Esophagus muscularis mucosa (tissue), 4 donors: ENCODE measurements around the gene CD40LG. TPM values are rescaled to one million over a fixed set of nuclear protein-coding genes. Genes with fewer than 3 reads are reported as not detected.

Source experiments
- DNase-seq: peaks from one replicate; pipeline ENCODE4 v3.0.0-alpha.2; 2017; ENCODE audit errors: extremely low spot score
- H3K27ac ChIP-seq, 4 donors: fragments of 200-600 bp; sonication (generic); replicated peaks in 1 of 4; 1 replicate in 3 of 4; 2 replicates in 1 of 4; pipeline ENCODE4 v1.5.1; 2016 to 2019; ENCODE audit warnings: mild to moderate bottlenecking in 1 of 4
- H3K27me3 ChIP-seq, 4 donors: fragments of 200-600 bp; sonication (generic); one replicate each; pipeline versions ENCODE4 v1.5.1 to v1.6.0; 2016 to 2019
- H3K36me3 ChIP-seq, 4 donors: fragments of 200-600 bp; sonication (generic); one replicate each; pipeline ENCODE4 v1.5.1; 2016 to 2019
- H3K4me1 ChIP-seq, 4 donors: fragments of 200-600 bp; sonication (generic); one replicate each; pipeline ENCODE4 v1.5.1; 2016 to 2019
- H3K4me3 ChIP-seq, 4 donors: fragments of 200-600 bp; sonication (generic); 1 replicate in 2 of 4; 2 replicates in 2 of 4; pipeline ENCODE4 v1.5.1; 2016 to 2019; ENCODE audit warnings: mild to moderate bottlenecking in 4 of 4, moderate library complexity in 1 of 4
- H3K9me3 ChIP-seq, 4 donors: fragments of 200-600 bp; sonication (generic); 1 replicate in 3 of 4; 2 replicates in 1 of 4; pipeline ENCODE4 v1.5.1; 2016 to 2019
- CTCF ChIP-seq, 3 experiments: fragments of 200-600 bp in 2 of 3; fragments of 450-650 bp in 1 of 3; sonication (generic) in 2 of 3; IDR thresholded peaks; one replicate each; pipeline ENCODE4 v1.5.1; 2017 to 2019; ENCODE audit warnings: antibody characterized with exemption in 3 of 3, mild to moderate bottlenecking in 2 of 3, moderate library complexity in 1 of 3
- EP300 ChIP-seq: sonication (generic); formaldehyde crosslinking; IDR thresholded peaks from one replicate; pipeline ENCODE4 v1.6.1; 2017; ENCODE audit warnings: antibody characterized with exemption
- POLR2A ChIP-seq: fragments of 450-650 bp; IDR thresholded peaks from one replicate; pipeline ENCODE4 v1.6.1; 2017; ENCODE audit warnings: antibody characterized with exemption, moderate library complexity, mild to moderate bottlenecking, low read depth
- POLR2AphosphoS5 ChIP-seq, 2 donors: sonication (generic); formaldehyde crosslinking; IDR thresholded peaks; one replicate each; pipeline ENCODE4 v1.6.1; 2017; ENCODE audit warnings: antibody characterized with exemption in 2 of 2
- WGBS: methylation state at CpG from one replicate; pipeline ENCODE4 v1.1.5; 2018; 5-methylcytosine and 5-hydroxymethylcytosine counted together
- intact Hi-C: fragments of 100-400 bp; cut with DNase I; formaldehyde crosslinking; loops from one replicate; pipeline ENCODE4 v1.15.1; 2023
- total RNA-seq, 4 donors: library from RNA; depleted of rRNA; stranded (reverse); fragments of >200 nt; gene quantifications; one replicate each; pipeline versions ENCODE4 v1.1.0 to v1.2.1, GENCODE V29; 2016

CD40LG gene
- total RNA-seq, 4 donors from 2014 or later: 0.32 to 0.33 TPM; not detected in 2

- intact Hi-C loops: no loop called here
- 72% methylated on average over 8 of the region's 8 CpGs for WGBS
- no peak for DNase-seq
These were observed 8.3 kb upstream of the CD40LG start for GRCh38 chrX:136639506-136640176.

DNA sequence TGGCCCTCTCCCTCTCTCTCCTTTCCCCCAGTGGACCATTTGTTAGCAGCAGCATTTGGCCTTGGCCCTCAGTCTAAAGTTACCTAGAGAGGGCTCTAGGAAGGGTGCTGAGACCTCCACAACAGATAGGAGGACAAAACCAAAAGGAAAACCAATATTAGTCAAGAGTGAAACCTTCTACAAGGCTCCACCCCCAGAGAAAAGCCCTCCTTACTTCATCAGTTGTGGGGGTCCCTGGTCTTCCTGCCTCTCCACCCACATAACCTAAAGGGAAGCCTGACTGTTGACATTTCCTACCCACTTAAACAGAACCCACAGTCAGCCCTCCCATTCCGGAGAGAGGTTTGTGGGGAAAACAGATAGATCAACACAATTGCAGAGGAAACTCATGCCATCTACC, 4.7 kb upstream of the CD40LG start:
- no peaks in the 10 kb centered on the region for H3K4me1 ChIP-seq
- TF ChIP-seq POLR2AphosphoS5 (IDR thresholded peaks at IDR 0.05) (no peak), CTCF (IDR thresholded peaks at IDR 0.05) (no peak), POLR2A (no peak), EP300 (no peak)
- WGBS: 69% methylated on average over 1 of the region's 1 CpG
- H3K9me3 ChIP-seq: no peaks in the 10 kb centered on the region
- H3K36me3 ChIP-seq: no peaks in the 10 kb centered on the region
- intact Hi-C loops: no loop called here
- DNase-seq: no peak
- H3K27me3 ChIP-seq: no peaks in the 10 kb centered on the region
- H3K27ac ChIP-seq: no peak overlapping the region
- H3K4me3 ChIP-seq: no peak overlapping the region

More at GRCh38 chrX:136639506-136640176, 8.3 kb upstream of the CD40LG start:
- Histone ChIP-seq H3K4me3 (no peak overlapping the region), H3K9me3 (no peaks in the 10 kb centered on the region), H3K4me1 (no peaks in the 10 kb centered on the region), H3K27me3 (no peaks in the 10 kb centered on the region), H3K36me3 (no peaks in the 10 kb centered on the region), H3K27ac (no peak overlapping the region)
- TF ChIP-seq POLR2A: no peak
- no peak for TF ChIP-seq CTCF (IDR thresholded peaks at IDR 0.05)
- no peak for TF ChIP-seq POLR2AphosphoS5 (IDR thresholded peaks at IDR 0.05)
- TF ChIP-seq EP300: no peak

GRCh38 chrX:136646602-136647239, 1.2 kb upstream of the CD40LG start:
- DNase-seq: no peak
- Histone ChIP-seq H3K4me1 (no peaks in the 10 kb centered on the region), H3K27me3 (no peaks in the 10 kb centered on the region), H3K9me3 (no peaks in the 10 kb centered on the region), H3K36me3 (no peaks in the 10 kb centered on the region), H3K4me3 (no peak overlapping the region), H3K27ac (no peak overlapping the region)
- TF ChIP-seq CTCF (IDR thresholded peaks at IDR 0.05) (no peak), POLR2AphosphoS5 (IDR thresholded peaks at IDR 0.05) (no peak), EP300 (no peak), POLR2A (no peak)
- WGBS: 61% methylated on average over 5 of the region's 5 CpGs
- intact Hi-C loops: no loop called here

GRCh38 chrX:136650811-136651210, 2.9 kb downstream of the CD40LG start:
- no peaks in the 10 kb centered on the region for H3K27me3 ChIP-seq
- WGBS: 91% methylated on average over 3 of the region's 3 CpGs
- TF ChIP-seq POLR2A: no peak
- TF ChIP-seq POLR2AphosphoS5 (IDR thresholded peaks at IDR 0.05): no peak
- no peak for TF ChIP-seq EP300
- TF ChIP-seq CTCF (IDR thresholded peaks at IDR 0.05): no peak
- no peaks in the 10 kb centered on the region for H3K4me1 ChIP-seq
- no peak overlapping the region for H3K27ac ChIP-seq
- H3K9me3 ChIP-seq: no peaks in the 10 kb centered on the region
- intact Hi-C loops: no loop called here
- no peaks in the 10 kb centered on the region for H3K36me3 ChIP-seq
- no peak overlapping the region for H3K4me3 ChIP-seq
- no peak for DNase-seq
